Upper lobe of left lung (tissue), 6 donors: ENCODE results near the gene C15orf39. TPM values are rescaled to one million over a fixed set of nuclear protein-coding genes. Genes with fewer than 3 reads are reported as not detected.
A peak's percentile ranks its signal among the peaks of the same experiment; 100 is the strongest.

Experiments
- ATAC-seq, 2 donors: fragments of 200-7000 bp; cut with Tn5 transposase; one replicate each; pipeline ENCODE4 v1.9.1; 2022; ENCODE audit warnings: mild to moderate bottlenecking in 2 of 2, moderate library complexity in 2 of 2; ENCODE audit not compliant: low FRiP score in 2 of 2
- DNase-seq, 2 donors: peaks; one replicate each; pipeline ENCODE4 v3.0.0-alpha.2; 2019 to 2020
- H3K27ac ChIP-seq, 4 donors: fragments of 200-600 bp; sonication (generic); one replicate each; pipeline ENCODE4 v1.5.1; 2016 to 2019
- H3K27me3 ChIP-seq, 4 donors: fragments of 200-600 bp; sonication (generic); one replicate each; pipeline ENCODE4 v1.5.1; 2017 to 2019
- H3K36me3 ChIP-seq, 4 donors: fragments of 200-600 bp; sonication (generic); one replicate each; pipeline ENCODE4 v1.5.1; 2016 to 2019
- H3K4me1 ChIP-seq, 4 donors: fragments of 200-600 bp; sonication (generic); one replicate each; pipeline ENCODE4 v1.5.1; 2018 to 2019
- H3K4me3 ChIP-seq, 4 donors: fragments of 200-600 bp; sonication (generic); one replicate each; pipeline ENCODE4 v1.5.1; 2017 to 2019; ENCODE audit warnings: mild to moderate bottlenecking in 2 of 4, moderate library complexity in 1 of 4
- H3K9me3 ChIP-seq, 4 donors: fragments of 200-600 bp; sonication (generic); one replicate each; pipeline ENCODE4 v1.5.1; 2018 to 2019
- CTCF ChIP-seq, 6 experiments: fragments of 450-650 bp in 4 of 6; fragments of 200-600 bp in 2 of 6; sonication (generic) in 2 of 6; IDR thresholded peaks; one replicate each; pipeline ENCODE4 v1.5.1; 2016 to 2019; ENCODE audit warnings: antibody characterized with exemption in 6 of 6
- EP300 ChIP-seq, 4 donors: sonication (generic); formaldehyde crosslinking; IDR thresholded peaks; one replicate each; pipeline ENCODE4 v1.5.1; 2017; ENCODE audit warnings: antibody characterized with exemption in 4 of 4, control low read depth in 2 of 4
- POLR2A ChIP-seq, 4 donors: fragments of 450-650 bp; IDR thresholded peaks; one replicate each; pipeline ENCODE4 v1.5.1; 2016 to 2017; ENCODE audit warnings: antibody characterized with exemption in 4 of 4, mild to moderate bottlenecking in 2 of 4
- POLR2AphosphoS5 ChIP-seq, 2 donors: sonication (generic); formaldehyde crosslinking; IDR thresholded peaks; one replicate each; pipeline ENCODE4 v1.5.1; 2017; ENCODE audit warnings: antibody characterized with exemption in 2 of 2
- WGBS, 2 donors: methylation state at CpG; one replicate each; pipeline ENCODE4 v1.1.5; 2017 to 2018; 5-methylcytosine and 5-hydroxymethylcytosine counted together
- total RNA-seq, 6 donors: library from RNA; depleted of rRNA in 4 of 6; stranded (reverse); fragments of >200 nt in 4 of 6; gene quantifications; one replicate each; pipeline versions ENCODE4 v1.1.0 to v1.2.1, GENCODE V29; 2016 to 2021
- donor health status: DM: no; HTN: no; CAD: no; lungs with moderate emphysema.
- donor health status: DM: no; HTN: yes; CAD: no; lungs with severe emphysema.

Gene C15orf39
- total RNA-seq, 6 donors from 2014 or later = 25.4 to 44.6 (median 37.5) TPM

GRCh38 chr15:75208501-75209288, 7.0 kb downstream of the C15orf39 start:
- ATAC-seq (no peak), DNase-seq (peak in 1 of 2 donors; percentile 81)
- Histone ChIP-seq H3K36me3 (peaks cover 33 to 78% (median 77%) of the 10 kb centered on the region in 4 donors), H3K27ac (no peak overlapping the region), H3K9me3 (no peaks in the 10 kb centered on the region), H3K4me3 (no peak overlapping the region), H3K27me3 (no peaks in the 10 kb centered on the region), H3K4me1 (peaks cover 18 to 54% (median 26%) of the 10 kb centered on the region in 4 donors)
- WGBS, 2 donors = 90 to 94% methylated on average over 22 to 32 of the region's 32 CpGs
- TF ChIP-seq EP300 (IDR thresholded peaks at IDR 0.05) = no peak
- TF ChIP-seq CTCF (IDR thresholded peaks at IDR 0.05) = no peak
- no peak for TF ChIP-seq POLR2AphosphoS5 (IDR thresholded peaks at IDR 0.05)
- no peak for TF ChIP-seq POLR2A (IDR thresholded peaks at IDR 0.05)

DNA sequence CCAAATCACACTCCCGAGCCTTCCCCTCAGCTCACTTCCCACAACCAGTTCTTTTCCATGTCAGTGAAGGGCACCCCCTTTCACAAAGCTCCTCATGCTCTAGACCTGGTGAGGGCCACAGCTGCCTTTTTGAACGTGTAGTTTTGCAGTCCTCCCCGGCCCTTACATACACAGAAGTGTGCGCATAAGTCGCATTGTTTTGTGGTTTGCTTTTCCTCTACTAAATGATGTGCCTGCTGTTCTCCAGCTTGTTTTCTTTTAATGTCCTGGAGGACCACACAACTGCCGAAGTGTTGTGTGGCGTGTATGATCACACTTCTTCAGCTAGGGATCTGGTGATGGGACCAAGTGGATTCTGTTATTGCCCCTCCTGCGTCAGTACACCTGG, 7.6 kb downstream of the C15orf39 start:
- TF ChIP-seq EP300 (IDR thresholded peaks at IDR 0.05) (no peak), POLR2A (IDR thresholded peaks at IDR 0.05) (no peak), POLR2AphosphoS5 (IDR thresholded peaks at IDR 0.05) (no peak), CTCF (IDR thresholded peaks at IDR 0.05) (no peak)

DNA sequence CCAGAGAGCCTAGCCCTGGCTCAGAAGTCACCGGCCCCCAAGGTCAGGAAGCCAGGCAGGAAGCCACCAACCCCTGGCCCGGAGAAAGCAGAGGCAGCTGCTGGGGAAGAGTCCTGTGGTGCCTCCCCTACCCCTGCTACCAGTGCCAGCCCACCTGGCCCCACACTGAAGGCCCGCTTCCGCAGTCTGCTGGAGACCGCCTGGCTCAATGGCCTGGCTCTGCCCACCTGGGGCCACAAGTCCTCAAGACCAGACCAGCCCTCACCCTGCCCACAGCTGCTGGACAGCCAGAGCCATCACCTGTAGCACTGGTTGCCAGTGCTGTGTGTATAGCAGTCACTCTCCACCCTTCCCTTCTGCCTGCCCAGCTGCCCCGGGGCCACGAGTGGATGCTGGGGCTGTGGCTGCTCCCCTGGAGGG, 9.1 kb downstream of the C15orf39 start:
- no peak for TF ChIP-seq POLR2AphosphoS5 (IDR thresholded peaks at IDR 0.05)
- no peak for TF ChIP-seq CTCF (IDR thresholded peaks at IDR 0.05)
- no peak for TF ChIP-seq POLR2A (IDR thresholded peaks at IDR 0.05)
- no peak for TF ChIP-seq EP300 (IDR thresholded peaks at IDR 0.05)
- DNase-seq (no peak), ATAC-seq (no peak)
- H3K36me3 ChIP-seq = peaks cover 33 to 88% (median 81%) of the 10 kb centered on the region in 4 donors
- H3K27me3 ChIP-seq = no peaks in the 10 kb centered on the region
- no peaks in the 10 kb centered on the region for H3K9me3 ChIP-seq
- H3K4me1 ChIP-seq = peaks cover 0 to 33% (median 10%) of the 10 kb centered on the region in 4 donors
- no peak overlapping the region for H3K4me3 ChIP-seq
- H3K27ac ChIP-seq = no peak overlapping the region
- 69 to 93% methylated on average over 2 to 6 of the region's 7 CpGs for WGBS, 2 donors

More for the DNA sequence above, 7.6 kb downstream of the C15orf39 start:
- H3K4me1 ChIP-seq = peaks cover 12 to 48% (median 20%) of the 10 kb centered on the region in 4 donors
- H3K27me3 ChIP-seq = no peaks in the 10 kb centered on the region
- ATAC-seq (no peak), DNase-seq (no peak)
- WGBS, 2 donors = 75 to 90% methylated on average over 8 of the region's 8 CpGs
- H3K36me3 ChIP-seq = peaks cover 33 to 83% (median 80%) of the 10 kb centered on the region in 4 donors
- no peaks in the 10 kb centered on the region for H3K9me3 ChIP-seq
- H3K4me3 ChIP-seq = no peak overlapping the region
- H3K27ac ChIP-seq = no peak overlapping the region

- ATAC-seq (no peak), DNase-seq (no peak)
- Histone ChIP-seq H3K27me3 (no peaks in the 10 kb centered on the region), H3K27ac (no peak overlapping the region), H3K9me3 (no peaks in the 10 kb centered on the region), H3K4me3 (no peak overlapping the region), H3K4me1 (peaks cover 0 to 28% (median 10%) of the 10 kb centered on the region in 4 donors), H3K36me3 (peaks cover 33 to 80% (median 74%) of the 10 kb centered on the region in 4 donors)
- WGBS, 2 donors = 80 to 87% methylated on average over 3 to 9 of the region's 9 CpGs
- TF ChIP-seq POLR2AphosphoS5 (IDR thresholded peaks at IDR 0.05) (no peak), CTCF (IDR thresholded peaks at IDR 0.05) (no peak), POLR2A (IDR thresholded peaks at IDR 0.05) (no peak), EP300 (IDR thresholded peaks at IDR 0.05) (no peak)
Observed at GRCh38 chr15:75211436-75212199, 9.9 kb downstream of the C15orf39 start.
